ENCODE results near the gene CACNB4. TPM values are rescaled to one million over a fixed set of nuclear protein-coding genes. Genes with fewer than 3 reads are reported as not detected.

Gene CACNB4
- polyA plus RNA-seq, 1 of the 3 experiments (the other 2 are of a cell fraction), result 0.18 TPM

- TF ChIP-seq MEF2A (IDR thresholded peaks at IDR 0.05; ENCODE audit: borderline replicate concordance, low read depth) (no peak), EP300 (IDR thresholded peaks at IDR 0.05; ENCODE audit: borderline replicate concordance in 1 of 2, low read depth in 1 of 2, low read length in 1 of 2) (no peak), ELF1 (IDR thresholded peaks at IDR 0.05) (no peak)
Observed at GRCh38 chr2:151805961-151806360, 292.9 kb downstream of the CACNB4 start (continued).

DNA sequence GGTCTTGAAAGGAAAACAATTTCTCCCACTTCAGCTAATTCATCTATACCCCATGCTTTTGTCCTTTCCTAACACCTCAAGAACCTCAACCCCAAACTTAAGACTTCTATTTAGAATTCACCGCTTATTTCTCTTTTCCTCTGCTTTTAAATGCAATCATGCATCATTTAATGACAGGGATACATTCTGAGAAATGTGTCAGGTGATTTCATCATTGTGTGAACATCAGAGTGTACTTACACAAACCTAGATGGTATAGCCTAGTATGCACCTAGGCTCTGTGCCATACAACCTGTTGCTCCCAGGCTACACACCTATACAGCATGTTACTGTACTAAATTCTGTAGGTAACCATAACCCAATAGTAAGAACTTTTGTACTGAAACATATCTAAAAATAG is 293.5 kb downstream of the CACNB4 start:
- no peak overlapping the region for H3K4me3 ChIP-seq (ENCODE audit: low read depth in 2 of 2, low read length in 1 of 2)
- no peaks in the 10 kb centered on the region for H3K27me3 ChIP-seq (ENCODE audit: insufficient read depth)
- no peaks in the 10 kb centered on the region for H3K9me3 ChIP-seq
- H3K4me2 ChIP-seq, result no peak overlapping the region
- WGBS (ENCODE audit: low lambda C conversion rate), result 97% methylated on average over 1 of the region's 1 CpG
- TF ChIP-seq RFX5 (IDR thresholded peaks at IDR 0.05; ENCODE audit: low read length) (no peak), TAF1 (IDR thresholded peaks at IDR 0.05; ENCODE audit: borderline replicate concordance, low read depth, low read length) (no peak), MXI1 (IDR thresholded peaks at IDR 0.05; ENCODE audit: low read depth, low read length) (no peak), NFIC (IDR thresholded peaks at IDR 0.05; ENCODE audit: borderline replicate concordance) (no peak), SIN3A (IDR thresholded peaks at IDR 0.05; ENCODE audit: borderline replicate concordance, low read depth, low read length) (no peak), ELF1 (IDR thresholded peaks at IDR 0.05) (no peak), TEAD4 (IDR thresholded peaks at IDR 0.05; ENCODE audit: borderline replicate concordance, insufficient read depth) (no peak), GATA2 (CRISPR knock-in tag; IDR thresholded peaks at IDR 0.05) (no peak), EZH2phosphoT487 (IDR thresholded peaks at IDR 0.05; ENCODE audit: borderline replicate concordance, low read depth) (no peak), RXRA (IDR thresholded peaks at IDR 0.05; ENCODE audit: borderline replicate concordance, low read depth) (no peak), JUND (IDR thresholded peaks at IDR 0.05) (no peak), FOSL2 (IDR thresholded peaks at IDR 0.05; ENCODE audit: borderline replicate concordance, low read depth) (no peak), CHD2 (IDR thresholded peaks at IDR 0.05; ENCODE audit: low read length, partially characterized antibody) (no peak), MEF2A (IDR thresholded peaks at IDR 0.05; ENCODE audit: borderline replicate concordance, low read depth) (no peak), MAX (IDR thresholded peaks at IDR 0.05; ENCODE audit: low read depth) (no peak)
- TF ChIP-seq, protein P1, sequence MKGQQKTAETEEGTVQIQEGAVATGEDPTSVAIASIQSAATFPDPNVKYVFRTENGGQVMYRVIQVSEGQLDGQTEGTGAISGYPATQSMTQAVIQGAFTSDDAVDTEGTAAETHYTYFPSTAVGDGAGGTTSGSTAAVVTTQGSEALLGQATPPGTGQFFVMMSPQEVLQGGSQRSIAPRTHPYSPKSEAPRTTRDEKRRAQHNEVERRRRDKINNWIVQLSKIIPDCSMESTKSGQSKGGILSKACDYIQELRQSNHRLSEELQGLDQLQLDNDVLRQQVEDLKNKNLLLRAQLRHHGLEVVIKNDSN (IDR thresholded peaks at IDR 0.05; ENCODE audit: borderline replicate concordance, low read depth), result no peak
- TF ChIP-seq, protein P2, sequence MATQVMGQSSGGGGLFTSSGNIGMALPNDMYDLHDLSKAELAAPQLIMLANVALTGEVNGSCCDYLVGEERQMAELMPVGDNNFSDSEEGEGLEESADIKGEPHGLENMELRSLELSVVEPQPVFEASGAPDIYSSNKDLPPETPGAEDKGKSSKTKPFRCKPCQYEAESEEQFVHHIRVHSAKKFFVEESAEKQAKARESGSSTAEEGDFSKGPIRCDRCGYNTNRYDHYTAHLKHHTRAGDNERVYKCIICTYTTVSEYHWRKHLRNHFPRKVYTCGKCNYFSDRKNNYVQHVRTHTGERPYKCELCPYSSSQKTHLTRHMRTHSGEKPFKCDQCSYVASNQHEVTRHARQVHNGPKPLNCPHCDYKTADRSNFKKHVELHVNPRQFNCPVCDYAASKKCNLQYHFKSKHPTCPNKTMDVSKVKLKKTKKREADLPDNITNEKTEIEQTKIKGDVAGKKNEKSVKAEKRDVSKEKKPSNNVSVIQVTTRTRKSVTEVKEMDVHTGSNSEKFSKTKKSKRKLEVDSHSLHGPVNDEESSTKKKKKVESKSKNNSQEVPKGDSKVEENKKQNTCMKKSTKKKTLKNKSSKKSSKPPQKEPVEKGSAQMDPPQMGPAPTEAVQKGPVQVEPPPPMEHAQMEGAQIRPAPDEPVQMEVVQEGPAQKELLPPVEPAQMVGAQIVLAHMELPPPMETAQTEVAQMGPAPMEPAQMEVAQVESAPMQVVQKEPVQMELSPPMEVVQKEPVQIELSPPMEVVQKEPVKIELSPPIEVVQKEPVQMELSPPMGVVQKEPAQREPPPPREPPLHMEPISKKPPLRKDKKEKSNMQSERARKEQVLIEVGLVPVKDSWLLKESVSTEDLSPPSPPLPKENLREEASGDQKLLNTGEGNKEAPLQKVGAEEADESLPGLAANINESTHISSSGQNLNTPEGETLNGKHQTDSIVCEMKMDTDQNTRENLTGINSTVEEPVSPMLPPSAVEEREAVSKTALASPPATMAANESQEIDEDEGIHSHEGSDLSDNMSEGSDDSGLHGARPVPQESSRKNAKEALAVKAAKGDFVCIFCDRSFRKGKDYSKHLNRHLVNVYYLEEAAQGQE (IDR thresholded peaks at IDR 0.05; ENCODE audit: low read depth, low read length), result no peak
- H3K9ac ChIP-seq, result no peak overlapping the region
- ChIA-PET POLR2A (no interaction called here), CTCF (interaction anchor here (0.9 kb wide), 1 partner anchor 12 kb away, joined by 4 read pairs; no protein-coding TSS in a partner anchor)
- H2AFZ ChIP-seq (ENCODE audit: low read depth), result no peak overlapping the region
- no peak for DNase-seq
- peaks cover 67 to 68% of the 10 kb centered on the region in 2 experiments for H3K36me3 ChIP-seq (replicated peaks in 1 of 2; ENCODE audit: control insufficient read depth in 1 of 2, insufficient read depth in 2 of 2, low read length in 1 of 2)
- peaks cover 6% of the 10 kb centered on the region; the same call in 1 of the 2 replicates for H3K79me2 ChIP-seq (ENCODE audit: insufficient read depth)
- no peaks in the 10 kb centered on the region for H3K9me2 ChIP-seq
- H4K20me1 ChIP-seq (ENCODE audit: insufficient read depth), result no peaks in the 10 kb centered on the region
- no peak overlapping the region for H3K27ac ChIP-seq (ENCODE audit: low read depth in 2 of 2, low read length in 1 of 2)
- H3F3A ChIP-seq (replicated peaks; ENCODE audit: insufficient read depth), result peaks cover 7% of the 10 kb centered on the region
- no peaks in the 10 kb centered on the region for H3K4me1 ChIP-seq (ENCODE audit: control insufficient read depth in 1 of 2, insufficient read depth in 2 of 2, low read depth in 1 of 2, low read length in 1 of 2)

Data from SK-N-SH (cell line).